K562 (cell line): ENCODE results near the gene SLC14A1. TPM values are rescaled to one million over a fixed set of nuclear protein-coding genes. Genes with fewer than 3 reads are reported as not detected.

Source experiments
- ATAC-seq: fragments of 200-7000 bp; cut with Tn5 transposase; 3 replicates; pipeline ENCODE4 v1.9.1; 2020; ENCODE audit warnings: moderate library complexity
- BruUV-seq: library from RNA; stranded (reverse); fragments of 400-500 nt; replicated peaks from 2 replicates; lab custom pipeline; 2021; lab: Mats Ljungman, UMichigan
- CTCF ChIA-PET: fragments of 300-600 bp; formaldehyde crosslinking; extraction: SDS; loops from one replicate; lab custom pipeline; 2021; ENCODE audit warnings: low intra/inter-chr PET ratio; lab: Yijun Ruan, JAX
- POLR2A ChIA-PET: fragments of 300-600, 350-650 bp; sonication (Branson Sonifier 250); formaldehyde crosslinking; extraction: SDS; loops from one replicate; lab custom pipeline; 2021; ENCODE audit warnings: antibody characterized with exemption, inconsistent platforms; lab: Yijun Ruan, JAX
- DNase-seq, 4 experiments: peaks; one replicate each; pipeline versions ENCODE4 v3.0.0 to v3.0.0-alpha.2; 2011 to 2018; ENCODE audit warnings: low spot score in 3 of 4, mixed read lengths in 3 of 4; ENCODE audit errors: extremely low read depth in 1 of 4
- FAIRE-seq: peaks from 2 replicates; lab custom pipeline; 2011; peaks lifted over from hg19 to GRCh38; lab: Jason Lieb, UNC
- H2AFZ ChIP-seq: 2 replicates; pipeline ENCODE4 v1.6.0; 2011; ENCODE audit warnings: low read depth, low read length, control low read depth, inconsistent platforms
- H3K27ac ChIP-seq: fragments of 200-600 bp; 3 replicates; pipeline ENCODE4 v1.8.0; 2011; ENCODE audit warnings: low read depth, mild to moderate bottlenecking, control low read depth, inconsistent platforms, low read length, moderate library complexity, mixed read lengths; ENCODE audit errors: extremely low read depth
- H3K27me3 ChIP-seq, 2 experiments: fragments of 300-600 bp in 1 of 2; 2 replicates in 1 of 2; 3 replicates in 1 of 2; pipeline versions ENCODE4 v1.6.0 to v1.8.0; 2011; ENCODE audit warnings: inconsistent platforms in 2 of 2, low read length in 2 of 2, mild to moderate bottlenecking in 1 of 2, mixed read lengths in 1 of 2, moderate library complexity in 1 of 2; ENCODE audit not compliant: control insufficient read depth in 2 of 2, insufficient read depth in 2 of 2
- H3K36me3 ChIP-seq: fragments of 300-600 bp; 3 replicates; pipeline ENCODE4 v1.8.0; 2011; ENCODE audit warnings: mild to moderate bottlenecking, low read length, inconsistent platforms; ENCODE audit not compliant: control insufficient read depth, insufficient read depth
- H3K4me1 ChIP-seq, 2 experiments: fragments of 200-600 bp in 1 of 2; replicated peaks in 1 of 2; 2 replicates in 1 of 2; 3 replicates in 1 of 2; pipeline versions ENCODE4 v1.5.1 to v1.8.0; 2011; ENCODE audit warnings: inconsistent platforms in 2 of 2, low read length in 2 of 2, mild to moderate bottlenecking in 1 of 2, mixed read lengths in 1 of 2, moderate library complexity in 1 of 2; ENCODE audit not compliant: control insufficient read depth in 2 of 2, insufficient read depth in 2 of 2
- H3K4me2 ChIP-seq: 2 replicates; pipeline ENCODE4 v1.6.1; 2011; ENCODE audit warnings: low read length, control low read depth, inconsistent platforms, mixed read lengths; ENCODE audit not compliant: insufficient read depth
- H3K4me3 ChIP-seq: fragments of 200-600 bp; sonication (generic), shearing (Covaris generic); 2 replicates; pipeline ENCODE4 v1.5.1; 2016; ENCODE audit warnings: control low read depth, inconsistent platforms
- H3K79me2 ChIP-seq: fragments of 200-600 bp; 3 replicates; pipeline ENCODE4 v1.8.0; 2011; ENCODE audit warnings: low read length, inconsistent platforms; ENCODE audit not compliant: control insufficient read depth, insufficient read depth
- H3K9ac ChIP-seq, 2 experiments: 2 replicates each; pipeline versions ENCODE4 v1.6.0 to v1.6.1; 2011; ENCODE audit warnings: low read depth in 2 of 2, low read length in 2 of 2, control low read depth in 1 of 2, inconsistent platforms in 1 of 2, mild to moderate bottlenecking in 1 of 2, mixed read lengths in 1 of 2; ENCODE audit not compliant: insufficient read depth in 1 of 2
- H3K9me1 ChIP-seq: one replicate; pipeline ENCODE4 v1.6.0; 2011; ENCODE audit warnings: inconsistent platforms, mild to moderate bottlenecking, low read length, moderate library complexity; ENCODE audit not compliant: control insufficient read depth, insufficient read depth
- H3K9me3 ChIP-seq: replicated peaks from 2 replicates; pipeline ENCODE4 v1.5.1; 2011; ENCODE audit warnings: low read depth, low read length, inconsistent platforms; ENCODE audit not compliant: control insufficient read depth, insufficient read depth
- H4K20me1 ChIP-seq: replicated peaks from 2 replicates; pipeline ENCODE4 v1.6.1; 2011; ENCODE audit warnings: low read length, inconsistent platforms, mixed read lengths; ENCODE audit not compliant: control insufficient read depth, insufficient read depth
- CSDE1 ChIP-seq, 2 experiments: fragments of 450-650 bp; IDR thresholded peaks; 2 replicates each; pipeline ENCODE4 v1.6.1; 2016; ENCODE audit warnings: mild to moderate bottlenecking in 1 of 2
- REST ChIP-seq, 2 experiments: fragments of 450-650 bp; formaldehyde crosslinking in 1 of 2; IDR thresholded peaks; 2 replicates each; pipeline versions ENCODE4 v1.4.0 to v1.6.1; 2014 to 2020; ENCODE audit warnings: mild to moderate bottlenecking in 2 of 2, borderline replicate concordance in 1 of 2, low read depth in 1 of 2
- SRSF3 ChIP-seq: fragments of 200-400 bp; formaldehyde crosslinking; IDR thresholded peaks from 2 replicates; pipeline ENCODE4 v1.6.1; 2016; ENCODE audit warnings: mild to moderate bottlenecking, low read length, moderate library complexity; ENCODE audit not compliant: insufficient read depth
- ZKSCAN1 ChIP-seq: fragments of 150-350 bp; IDR thresholded peaks from 2 replicates; pipeline ENCODE4 v1.6.1; 2016; ENCODE audit warnings: low read depth, low read length
- WGBS: fragments of 100-300 bp; shearing (Covaris generic); methylation state at CpG from one replicate; pipeline ENCODE4 v1.1.6; 2016; ENCODE audit warnings: low coverage, mixed read lengths; ENCODE audit not compliant: insufficient coverage; ENCODE audit errors: missing lambda C conversion rate; 5-methylcytosine and 5-hydroxymethylcytosine counted together
- in situ Hi-C: fragments of 300-500 bp; cut with MboI; formaldehyde crosslinking; loops from 4 replicates; pipeline ENCODE4 v1.15.0; 2018; ENCODE audit warnings: inconsistent platforms, mixed read lengths
- intact Hi-C: fragments of 100-400 bp; cut with micrococcal nuclease; formaldehyde crosslinking; loops from 2 replicates; pipeline ENCODE4 v1.14.2; 2022
- polyA plus RNA-seq, 8 experiments: library from polyadenylated mRNA; depleted of rRNA in 4 of 8; stranded (reverse) in 5 of 8; unstranded in 3 of 8; fragments of >200 nt; fragmentation: Nextera tagmentation in 2 of 8; fragmentation: Illumina TruSeq in 1 of 8; extraction: Ambion mirVana in 2 of 8; extraction: Trizol in 1 of 8; gene quantifications; 2 replicates each; pipeline versions ENCODE4 v1.2.1 to v1.2.3, GENCODE V29; 2011 to 2014; ENCODE audit warnings: inconsistent platforms in 1 of 8, missing spikeins in 1 of 8
- total RNA-seq, 7 experiments: library from RNA; depleted of rRNA in 6 of 7; stranded (reverse); fragments of >200 nt in 6 of 7; fragmentation: Illumina TruSeq in 2 of 7; extraction: Trizol in 2 of 7; gene quantifications; 2 replicates each; pipeline versions ENCODE4 v1.2.1 to v1.2.3, GENCODE V29; 2011 to 2021; ENCODE audit warnings: low replicate concordance in 1 of 7
- TF ChIP-seq, protein P1 (sequence below): sonication (generic); formaldehyde crosslinking; IDR thresholded peaks from 2 replicates; pipeline ENCODE4 v1.8.0; 2022; ENCODE audit warnings: missing genetic modification reagents, mild to moderate bottlenecking, borderline replicate concordance

SLC14A1 gene
- total and polyA plus RNA-seq, 9 of the 15 experiments (the other 6 are each of a cell fraction or from before 2014, with no cell fraction given): 0.14 to 0.40 (median 0.20) TPM; not detected in 6

- Histone ChIP-seq H3K27me3 (no peaks in the 10 kb centered on the region), H4K20me1 (no peaks in the 10 kb centered on the region), H3K4me2 (no peak overlapping the region), H2AFZ (no peak overlapping the region), H3K9me3 (no peaks in the 10 kb centered on the region), H3K9ac (no peak overlapping the region), H3K27ac (no peak overlapping the region), H3K36me3 (no peaks in the 10 kb centered on the region), H3K4me1 (no peaks in the 10 kb centered on the region; a peak in 1 of 5 replicates), H3K79me2 (no peaks in the 10 kb centered on the region), H3K4me3 (no peak overlapping the region), H3K9me1 (no peaks in the 10 kb centered on the region)
- ChIA-PET CTCF (no interaction called here), POLR2A (interaction anchor here (1.6 kb wide), 1 partner anchor 10 kb away, joined by 5 read pairs; no protein-coding TSS in a partner anchor)
- no TSS peak for BruUV-seq
- WGBS: 37% methylated on average over 5 of the region's 6 CpGs
- ATAC-seq: no peak
- DNase-seq: no peak
- in situ Hi-C loops (no loop called here), intact Hi-C loops (no loop called here)
- no peak for FAIRE-seq
- TF ChIP-seq ZKSCAN1 (0 out of 2 replicates have a peak, but pooled peaks have one; percentile 0), CSDE1 (IDR thresholded peaks at IDR 0.05) (no peak)
Measured at GRCh38 chr18:45680066-45680690, 43.8 kb upstream of the SLC14A1 start.

GRCh38 chr18:45682181-45682580 lies 41.8 kb upstream of the SLC14A1 start:
- H3K4me3 ChIP-seq: no peak overlapping the region
- CTCF ChIA-PET: no interaction called here
- H3K79me2 ChIP-seq: no peaks in the 10 kb centered on the region
- 39% methylated on average over 8 of the region's 8 CpGs for WGBS
- no peaks in the 10 kb centered on the region for H3K27me3 ChIP-seq
- no peak overlapping the region for H2AFZ ChIP-seq
- in situ Hi-C loops (no loop called here), intact Hi-C loops (no loop called here)
- no peaks in the 10 kb centered on the region for H3K9me1 ChIP-seq
- H3K27ac ChIP-seq: no peak overlapping the region
- ATAC-seq: no peak
- POLR2A ChIA-PET: interaction anchor here (0.8 kb wide), 1 partner anchor 12 kb away, joined by 3 read pairs; no protein-coding TSS in a partner anchor
- no peak for FAIRE-seq
- H4K20me1 ChIP-seq: no peaks in the 10 kb centered on the region
- no peak overlapping the region for H3K4me2 ChIP-seq
- H3K9me3 ChIP-seq: no peaks in the 10 kb centered on the region
- H3K9ac ChIP-seq: no peak overlapping the region
- peaks cover 7 to 8% of the 10 kb centered on the region in 2 experiments; a peak in 4 of 5 replicates for H3K4me1 ChIP-seq
- DNase-seq: no peak
- BruUV-seq: no TSS peak
- no peaks in the 10 kb centered on the region for H3K36me3 ChIP-seq
- no peak for TF ChIP-seq SRSF3
- TF ChIP-seq, protein P1, sequence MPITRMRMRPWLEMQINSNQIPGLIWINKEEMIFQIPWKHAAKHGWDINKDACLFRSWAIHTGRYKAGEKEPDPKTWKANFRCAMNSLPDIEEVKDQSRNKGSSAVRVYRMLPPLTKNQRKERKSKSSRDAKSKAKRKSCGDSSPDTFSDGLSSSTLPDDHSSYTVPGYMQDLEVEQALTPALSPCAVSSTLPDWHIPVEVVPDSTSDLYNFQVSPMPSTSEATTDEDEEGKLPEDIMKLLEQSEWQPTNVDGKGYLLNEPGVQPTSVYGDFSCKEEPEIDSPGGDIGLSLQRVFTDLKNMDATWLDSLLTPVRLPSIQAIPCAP (CRISPR knock-in tag): no peak
- no peak for TF ChIP-seq REST (IDR thresholded peaks at IDR 0.05; ENCODE audit: borderline replicate concordance)
- TF ChIP-seq REST (CRISPR knock-in tag; IDR thresholded peaks at IDR 0.05; ENCODE audit: low read depth): no peak
